ENCODE results near the gene CFAP92. TPM values are rescaled to one million over a fixed set of nuclear protein-coding genes. Genes with fewer than 3 reads are reported as not detected.
A peak's percentile ranks its signal among the peaks of the same experiment; 100 is the strongest.

The CFAP92 gene
- total and polyA plus RNA-seq, 11 donors = 0.12 to 1.8 (median 0.36) TPM; not detected in 3

- H3K36me3 ChIP-seq = peaks cover 0 to 22% (median 0%) of the 10 kb centered on the region in 9 donors
- peaks cover 3 to 59% (median 33%) of the 10 kb centered on the region in 12 donors for H3K4me1 ChIP-seq
- intact Hi-C loops (cut with DNase I) = no loop called here
- H3K9me3 ChIP-seq = no peaks in the 10 kb centered on the region
- WGBS, 4 donors = 63 to 88% (median 81%) methylated on average over 3 of the region's 3 CpGs
- TF ChIP-seq POLR2A (IDR thresholded peaks at IDR 0.05) = no peak
- TF ChIP-seq, protein P1, sequence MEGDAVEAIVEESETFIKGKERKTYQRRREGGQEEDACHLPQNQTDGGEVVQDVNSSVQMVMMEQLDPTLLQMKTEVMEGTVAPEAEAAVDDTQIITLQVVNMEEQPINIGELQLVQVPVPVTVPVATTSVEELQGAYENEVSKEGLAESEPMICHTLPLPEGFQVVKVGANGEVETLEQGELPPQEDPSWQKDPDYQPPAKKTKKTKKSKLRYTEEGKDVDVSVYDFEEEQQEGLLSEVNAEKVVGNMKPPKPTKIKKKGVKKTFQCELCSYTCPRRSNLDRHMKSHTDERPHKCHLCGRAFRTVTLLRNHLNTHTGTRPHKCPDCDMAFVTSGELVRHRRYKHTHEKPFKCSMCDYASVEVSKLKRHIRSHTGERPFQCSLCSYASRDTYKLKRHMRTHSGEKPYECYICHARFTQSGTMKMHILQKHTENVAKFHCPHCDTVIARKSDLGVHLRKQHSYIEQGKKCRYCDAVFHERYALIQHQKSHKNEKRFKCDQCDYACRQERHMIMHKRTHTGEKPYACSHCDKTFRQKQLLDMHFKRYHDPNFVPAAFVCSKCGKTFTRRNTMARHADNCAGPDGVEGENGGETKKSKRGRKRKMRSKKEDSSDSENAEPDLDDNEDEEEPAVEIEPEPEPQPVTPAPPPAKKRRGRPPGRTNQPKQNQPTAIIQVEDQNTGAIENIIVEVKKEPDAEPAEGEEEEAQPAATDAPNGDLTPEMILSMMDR (IDR thresholded peaks at IDR 0.05) = no peak
- H3K27me3 ChIP-seq = peaks cover 0 to 47% (median 14%) of the 10 kb centered on the region in 9 donors
- H3K4me3 ChIP-seq = no peak overlapping the region
- DNase-seq (peak in 1 of 5 donors; percentile 8), ATAC-seq (no peak)
- peak overlapping the region in 8 of 12 donors; percentile 22 to 77 (median 36) for H3K27ac ChIP-seq
Measured at GRCh38 chr3:129006864-129007263, 13.0 kb upstream of the CFAP92 start.

DNA sequence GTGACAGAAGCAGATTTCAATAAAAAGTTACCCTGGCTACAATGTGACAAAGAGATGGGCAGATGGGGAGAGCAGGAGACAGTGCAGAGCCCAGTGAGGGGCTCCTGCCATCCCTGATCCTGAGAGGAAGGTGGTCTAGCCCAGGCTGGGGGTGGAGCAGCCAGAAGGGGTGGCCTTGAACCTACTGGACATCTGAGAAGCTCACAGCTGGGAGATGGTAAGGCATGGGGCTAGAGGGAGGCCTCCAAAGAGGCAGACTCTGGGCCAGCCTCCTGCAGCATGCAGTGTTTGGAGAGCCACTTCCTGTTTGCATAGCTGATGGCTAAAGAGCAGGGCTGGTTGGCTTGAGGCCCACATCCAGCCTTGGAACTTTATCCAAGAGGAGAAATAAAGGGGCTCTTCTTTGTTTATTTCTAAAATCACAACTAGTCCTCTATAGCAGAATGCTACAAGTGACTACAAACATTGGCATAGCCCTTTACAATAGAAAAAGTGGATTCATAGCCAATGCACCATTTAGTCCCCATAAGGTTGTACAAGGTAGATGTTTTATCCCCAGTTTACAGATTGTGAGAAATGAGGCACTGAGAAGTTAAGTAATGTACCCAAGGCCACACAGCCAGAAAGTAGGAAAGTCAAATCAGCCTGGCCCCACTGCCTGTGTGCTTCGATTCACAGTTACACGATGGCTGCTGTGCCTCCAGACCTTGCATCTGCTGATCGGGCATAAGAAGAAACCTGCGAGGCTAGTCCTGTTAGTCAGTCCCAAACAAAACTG, 11.8 kb upstream of the CFAP92 start:
- peak in 4 of 5 donors; percentile 45 to 69 (median 60) for DNase-seq
- Histone ChIP-seq H3K4me3 (no peak overlapping the region), H3K36me3 (peaks cover 0 to 18% (median 0%) of the 10 kb centered on the region in 9 donors), H3K9me3 (no peaks in the 10 kb centered on the region), H3K27ac (peak overlapping the region in 9 of 12 donors; percentile 3 to 77 (median 45)), H3K27me3 (peaks cover 0 to 59% (median 14%) of the 10 kb centered on the region in 9 donors), H3K4me1 (peaks cover 3 to 69% (median 34%) of the 10 kb centered on the region in 12 donors)
- intact Hi-C loops (cut with DNase I) = no loop called here
- 93 to 96% (median 95%) methylated on average over 4 of the region's 4 CpGs for WGBS, 4 donors
- peak in 2 of 4 donors; percentile 13 to 31 for ATAC-seq
- no peak for TF ChIP-seq POLR2A (IDR thresholded peaks at IDR 0.05)
- TF ChIP-seq, protein P1 (IDR thresholded peaks at IDR 0.05) = no peak

GRCh38 chr3:129004639-129005295, 10.9 kb upstream of the CFAP92 start:
- intact Hi-C loops (cut with DNase I) = no loop called here
- WGBS, 4 donors = 73 to 77% (median 76%) methylated on average over 5 to 6 of the region's 6 CpGs
- H3K36me3 ChIP-seq = peaks cover 0 to 18% (median 0%) of the 10 kb centered on the region in 9 donors
- H3K4me3 ChIP-seq = peak overlapping the region in 2 of 12 donors; percentile 6 to 26
- H3K27me3 ChIP-seq = peaks cover 0 to 59% (median 14%) of the 10 kb centered on the region in 9 donors
- no peak for DNase-seq
- TF ChIP-seq POLR2A (IDR thresholded peaks at IDR 0.05) = no peak
- TF ChIP-seq, protein P1 (IDR thresholded peaks at IDR 0.05) = no peak
- H3K27ac ChIP-seq = peak overlapping the region in 8 of 12 donors; percentile 6 to 77 (median 46)
- peaks cover 3 to 75% (median 34%) of the 10 kb centered on the region in 12 donors for H3K4me1 ChIP-seq
- no peaks in the 10 kb centered on the region for H3K9me3 ChIP-seq
- ATAC-seq = no peak

All from heart left ventricle (tissue), 16 donors.